IgD-negative memory B cell (primary cell): ENCODE measurements around the gene KMT2D. TPM values are rescaled to one million over a fixed set of nuclear protein-coding genes. Genes with fewer than 3 reads are reported as not detected.

Experiments
- H3K27ac Mint-ChIP-seq, 3 donors: one replicate each; pipeline ENCODE4 v1.8.0; 2020 to 2022; ENCODE audit warnings: mild to moderate bottlenecking in 3 of 3, mixed read lengths in 3 of 3, moderate library complexity in 1 of 3
- H3K27me3 Mint-ChIP-seq: one replicate; pipeline ENCODE4 v1.8.0; 2021; ENCODE audit warnings: mixed read lengths
- H3K36me3 Mint-ChIP-seq: one replicate; pipeline ENCODE4 v1.8.0; 2020; ENCODE audit warnings: mild to moderate bottlenecking, mixed read lengths
- H3K4me1 Mint-ChIP-seq, 3 donors: one replicate each; pipeline ENCODE4 v1.8.0; 2020 to 2022; ENCODE audit warnings: mixed read lengths in 3 of 3, mild to moderate bottlenecking in 1 of 3
- H3K4me3 Mint-ChIP-seq, 4 donors: one replicate each; pipeline ENCODE4 v1.8.0; 2020 to 2022; ENCODE audit warnings: mild to moderate bottlenecking in 4 of 4, mixed read lengths in 4 of 4, moderate library complexity in 3 of 4
- H3K9me3 Mint-ChIP-seq, 3 donors: one replicate each; pipeline ENCODE4 v1.8.0; 2020 to 2021; ENCODE audit warnings: mixed read lengths in 3 of 3, mild to moderate bottlenecking in 1 of 3
- polyA plus RNA-seq: library from polyadenylated mRNA; unstranded; fragments of 300-500 nt; fragmentation: Illumina TruSeq; gene quantifications from one replicate; pipeline ENCODE4 v1.2.3, GENCODE V29; 2021

The KMT2D gene
- polyA plus RNA-seq, 1 donor from 2014 or later = 19.7 TPM

DNA sequence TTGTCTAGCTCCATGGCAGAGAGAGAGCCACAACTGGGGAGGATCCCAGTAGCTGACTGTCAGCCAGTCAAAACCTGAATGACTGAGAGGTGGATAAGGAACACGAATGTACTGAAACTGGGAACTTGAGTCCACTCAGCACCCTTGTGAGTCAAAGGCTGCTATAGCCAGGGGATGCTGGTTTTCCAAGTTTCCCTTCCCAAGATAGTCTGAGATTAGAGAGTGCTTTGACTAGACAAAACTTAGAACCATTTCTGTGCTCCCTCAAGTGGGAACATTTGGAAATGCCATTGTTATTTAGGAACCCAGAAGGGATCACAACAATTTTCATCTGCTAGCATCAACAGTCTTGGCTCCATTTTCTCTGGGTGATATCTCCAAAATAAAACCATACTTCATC lies 46.0 kb downstream of the KMT2D start:
- H3K4me1 Mint-ChIP-seq = peaks cover 14 to 28% (median 27%) of the 10 kb centered on the region in 3 donors
- H3K27me3 Mint-ChIP-seq = no peaks in the 10 kb centered on the region
- peak overlapping the region in 1 of 4 donors; percentile 84 for H3K4me3 Mint-ChIP-seq
- H3K9me3 Mint-ChIP-seq = no peaks in the 10 kb centered on the region
- peaks cover 4% of the 10 kb centered on the region for H3K36me3 Mint-ChIP-seq
- H3K27ac Mint-ChIP-seq = peak overlapping the region in 2 of 3 donors; percentile 40 to 75

DNA sequence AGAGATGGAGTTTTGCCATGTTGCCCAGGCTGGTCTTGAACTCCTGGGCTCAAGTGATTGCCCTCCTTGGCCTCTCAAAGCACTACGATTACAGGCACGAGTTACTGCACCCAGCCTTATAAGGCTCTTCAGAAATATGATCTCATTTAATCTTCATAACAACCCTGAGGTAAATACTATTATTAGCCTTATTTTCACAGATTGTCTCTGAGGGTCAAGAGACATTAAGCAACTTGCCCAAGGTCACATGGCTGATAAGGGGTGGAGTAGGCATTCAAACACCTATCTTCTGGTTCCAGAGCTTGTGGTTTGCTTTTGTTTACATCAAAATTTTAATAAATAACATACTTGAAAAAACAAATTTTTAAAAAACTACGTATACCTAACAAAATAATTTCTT lies 47.2 kb downstream of the KMT2D start:
- peaks cover 4% of the 10 kb centered on the region for H3K36me3 Mint-ChIP-seq
- no peak overlapping the region for H3K4me3 Mint-ChIP-seq

GRCh38 chr12:49012739-49013138 lies 47.9 kb downstream of the KMT2D start:
- Mint-ChIP-seq H3K4me3 (no peak overlapping the region), H3K27ac (no peak overlapping the region), H3K4me1 (peaks cover 8 to 18% (median 17%) of the 10 kb centered on the region in 3 donors), H3K9me3 (no peaks in the 10 kb centered on the region), H3K27me3 (peaks cover 1% of the 10 kb centered on the region), H3K36me3 (peaks cover 7% of the 10 kb centered on the region)

More for the DNA sequence above, 47.2 kb downstream of the KMT2D start:
- no peaks in the 10 kb centered on the region for H3K9me3 Mint-ChIP-seq
- H3K27me3 Mint-ChIP-seq = no peaks in the 10 kb centered on the region
- H3K27ac Mint-ChIP-seq = peak overlapping the region in 1 of 3 donors; percentile 28
- H3K4me1 Mint-ChIP-seq = peaks cover 12 to 22% (median 20%) of the 10 kb centered on the region in 3 donors

Other genes starting within 250 kb of the KMT2D start
- 0.39 TPM for gene CACNB3, start 242.3 kb downstream of the KMT2D start, polyA plus RNA-seq
- 51.8 TPM for gene DDX23, start 208.6 kb downstream of the KMT2D start, polyA plus RNA-seq
- gene RND1, start 194.9 kb downstream of the KMT2D start, polyA plus RNA-seq = 2.6 TPM
- gene FKBP11, start 135.3 kb downstream of the KMT2D start, polyA plus RNA-seq = 88.9 TPM
- 20.2 TPM for gene ARF3, start 103.3 kb downstream of the KMT2D start, polyA plus RNA-seq
- not detected for gene WNT10B, start 89.1 kb downstream of the KMT2D start, polyA plus RNA-seq
- gene WNT1, start 82.5 kb downstream of the KMT2D start, polyA plus RNA-seq = 0.19 TPM
- gene DDN, start 61.4 kb downstream of the KMT2D start, polyA plus RNA-seq = not detected
- 45.6 TPM for gene PRKAG1, start 42.0 kb downstream of the KMT2D start, polyA plus RNA-seq
- 3.2 TPM for gene RHEBL1, start 9.2 kb upstream of the KMT2D start, polyA plus RNA-seq
- gene DHH, start 34.0 kb upstream of the KMT2D start, polyA plus RNA-seq = not detected
- gene LMBR1L, start 50.1 kb upstream of the KMT2D start, polyA plus RNA-seq = 37.3 TPM
- 396 TPM for gene TUBA1B, start 70.6 kb upstream of the KMT2D start, polyA plus RNA-seq
- 286 TPM for gene TUBA1A, start 128.3 kb upstream of the KMT2D start, polyA plus RNA-seq
- 41.4 TPM for gene TUBA1C, start 204.3 kb upstream of the KMT2D start, polyA plus RNA-seq
- gene PRPH, start 234.4 kb upstream of the KMT2D start, polyA plus RNA-seq = not detected